Esophagus squamous epithelium (tissue), 4 donors: Measurements from ENCODE around the gene CFAP77.

Source experiments
- POLR2A ChIP-seq, 4 donors: fragments of 450-650 bp; IDR thresholded peaks; one replicate each; pipeline ENCODE4 v1.6.1; 2017; ENCODE audit warnings: antibody characterized with exemption in 4 of 4, mild to moderate bottlenecking in 4 of 4, moderate library complexity in 3 of 4
- TF ChIP-seq, protein P1 (sequence below), 6 experiments: fragments of 450-650 bp in 4 of 6; fragments of 200-600 bp in 2 of 6; sonication (generic) in 2 of 6; IDR thresholded peaks; one replicate each; pipeline ENCODE4 v1.5.1; 2016 to 2019; ENCODE audit warnings: antibody characterized with exemption in 6 of 6, mild to moderate bottlenecking in 4 of 6, moderate library complexity in 4 of 6

DNA sequence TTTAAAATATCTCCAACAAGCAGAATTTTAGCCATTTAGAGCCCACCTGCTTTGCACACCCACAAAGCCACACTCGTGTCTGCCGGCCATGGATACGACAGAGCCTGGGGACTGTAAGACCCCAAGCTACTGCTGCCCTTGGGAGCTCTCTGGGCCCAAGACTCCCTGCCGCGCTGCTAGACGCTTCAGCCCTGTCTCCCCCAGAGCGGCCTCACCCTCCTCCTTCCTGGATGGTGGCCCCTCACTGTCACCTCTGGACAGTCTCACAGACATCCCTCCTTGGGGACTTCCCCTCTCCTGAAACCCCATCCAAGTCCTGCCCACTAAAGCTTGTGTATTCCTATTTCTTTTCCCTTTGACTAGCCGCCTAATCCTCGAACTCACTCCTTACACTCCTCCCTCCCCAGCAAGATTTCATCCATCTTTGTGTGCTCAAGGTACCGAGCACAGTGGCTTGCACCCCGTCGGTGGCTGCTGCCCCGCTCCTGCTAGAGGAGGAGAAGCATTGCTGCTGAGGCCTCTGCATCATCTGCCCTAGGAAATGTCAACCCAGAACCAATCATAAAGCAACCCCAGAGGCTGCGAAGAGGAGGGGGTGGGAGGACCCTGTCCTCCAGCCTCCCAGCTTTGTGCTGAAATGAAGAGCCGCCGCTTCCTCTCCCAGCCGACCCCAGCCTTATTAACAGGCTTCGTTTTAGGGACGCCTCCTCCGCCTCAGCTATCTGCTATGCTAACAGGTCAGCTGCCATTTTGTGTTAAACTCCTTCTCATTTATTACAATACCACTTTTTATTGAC lies 71.2 kb downstream of the CFAP77 start:
- TF ChIP-seq, protein P1, sequence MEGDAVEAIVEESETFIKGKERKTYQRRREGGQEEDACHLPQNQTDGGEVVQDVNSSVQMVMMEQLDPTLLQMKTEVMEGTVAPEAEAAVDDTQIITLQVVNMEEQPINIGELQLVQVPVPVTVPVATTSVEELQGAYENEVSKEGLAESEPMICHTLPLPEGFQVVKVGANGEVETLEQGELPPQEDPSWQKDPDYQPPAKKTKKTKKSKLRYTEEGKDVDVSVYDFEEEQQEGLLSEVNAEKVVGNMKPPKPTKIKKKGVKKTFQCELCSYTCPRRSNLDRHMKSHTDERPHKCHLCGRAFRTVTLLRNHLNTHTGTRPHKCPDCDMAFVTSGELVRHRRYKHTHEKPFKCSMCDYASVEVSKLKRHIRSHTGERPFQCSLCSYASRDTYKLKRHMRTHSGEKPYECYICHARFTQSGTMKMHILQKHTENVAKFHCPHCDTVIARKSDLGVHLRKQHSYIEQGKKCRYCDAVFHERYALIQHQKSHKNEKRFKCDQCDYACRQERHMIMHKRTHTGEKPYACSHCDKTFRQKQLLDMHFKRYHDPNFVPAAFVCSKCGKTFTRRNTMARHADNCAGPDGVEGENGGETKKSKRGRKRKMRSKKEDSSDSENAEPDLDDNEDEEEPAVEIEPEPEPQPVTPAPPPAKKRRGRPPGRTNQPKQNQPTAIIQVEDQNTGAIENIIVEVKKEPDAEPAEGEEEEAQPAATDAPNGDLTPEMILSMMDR (IDR thresholded peaks at IDR 0.05) = no peak
- TF ChIP-seq POLR2A (IDR thresholded peaks at IDR 0.05) = no peak
